Liver (tissue), 3 donors: Measurements from ENCODE around the gene BACH2.

Experiments used
- CTCF ChIP-seq: fragments of 150-350 bp; IDR thresholded peaks from 2 replicates; pipeline ENCODE4 v1.5.1; 2017; ENCODE audit warnings: improper control_type of control experiment, low read depth, low read length; ENCODE audit not compliant: missing input control
- GABPA ChIP-seq, 2 donors: IDR thresholded peaks in 1 of 2; conservative IDR thresholded peaks in 1 of 2; 2 replicates each; pipeline ENCODE4 v1.6.1; 2016; ENCODE audit warnings: antibody characterized with exemption in 2 of 2, mild to moderate bottlenecking in 1 of 2, moderate library complexity in 1 of 2
- HNF4A ChIP-seq, 2 donors: conservative IDR thresholded peaks; 2 replicates each; pipeline ENCODE4 v1.6.1; 2016; ENCODE audit warnings: antibody characterized with exemption in 2 of 2, mild to moderate bottlenecking in 2 of 2
- JUND ChIP-seq, 2 donors: IDR thresholded peaks; 2 replicates each; pipeline ENCODE4 v1.6.1; 2016; ENCODE audit warnings: antibody characterized with exemption in 2 of 2
- MAX ChIP-seq: IDR thresholded peaks from 2 replicates; pipeline ENCODE4 v1.6.1; 2016; ENCODE audit warnings: antibody characterized with exemption
- RAD21 ChIP-seq, 2 donors: IDR thresholded peaks; 2 replicates each; pipeline ENCODE4 v1.6.1; 2016; ENCODE audit warnings: antibody characterized with exemption in 2 of 2, mild to moderate bottlenecking in 2 of 2
- REST ChIP-seq: IDR thresholded peaks from 2 replicates; pipeline ENCODE4 v1.6.1; 2016; ENCODE audit warnings: antibody characterized with exemption, mild to moderate bottlenecking
- RXRA ChIP-seq, 2 donors: IDR thresholded peaks; 2 replicates each; pipeline ENCODE4 v1.6.1; 2017 to 2018; ENCODE audit warnings: antibody characterized with exemption in 2 of 2, mild to moderate bottlenecking in 1 of 2
- SP1 ChIP-seq: IDR thresholded peaks from 2 replicates; pipeline ENCODE4 v1.6.1; 2018; ENCODE audit warnings: antibody characterized with exemption, mild to moderate bottlenecking
- TAF1 ChIP-seq: conservative IDR thresholded peaks from 2 replicates; pipeline ENCODE4 v1.6.1; 2016; ENCODE audit warnings: antibody characterized with exemption, mild to moderate bottlenecking
- YY1 ChIP-seq: IDR thresholded peaks from 2 replicates; pipeline ENCODE4 v1.6.1; 2016; ENCODE audit warnings: antibody characterized with exemption, mild to moderate bottlenecking
- ZBTB33 ChIP-seq: IDR thresholded peaks from 2 replicates; pipeline ENCODE4 v1.6.1; 2016; ENCODE audit warnings: antibody characterized with exemption
- donor health status: healthy.
- donor health status: healthy.

GRCh38 chr6:90184334-90185298 lies 112.0 kb downstream of the BACH2 start:
- no peak for TF ChIP-seq SP1
- TF ChIP-seq CTCF, result no peak
- TF ChIP-seq REST, result no peak
- TF ChIP-seq TAF1, result no peak
- no peak for TF ChIP-seq YY1
- no peak for TF ChIP-seq RAD21 (IDR thresholded peaks at IDR 0.05)
- no peak for TF ChIP-seq ZBTB33
- no peak for TF ChIP-seq GABPA (IDR thresholded peaks at IDR 0.05 in 1 of 2, conservative IDR thresholded peaks at IDR 0.05 in 1 of 2)
- TF ChIP-seq JUND (IDR thresholded peaks at IDR 0.05), result no peak
- TF ChIP-seq RXRA (IDR thresholded peaks at IDR 0.05), result no peak
- TF ChIP-seq MAX, result no peak
- peak in 1 of 2 donors; percentile 10 for TF ChIP-seq HNF4A (conservative IDR thresholded peaks at IDR 0.05)
